ENCODE data around the gene LCOR. TPM values are rescaled to one million over a fixed set of nuclear protein-coding genes. Genes with fewer than 3 reads are reported as not detected.

The LCOR gene
- total and polyA plus RNA-seq, 9 of the 15 experiments (the other 6 are each of a cell fraction or from before 2014, with no cell fraction given): 3.6 to 25.2 (median 14.4) TPM

DNA sequence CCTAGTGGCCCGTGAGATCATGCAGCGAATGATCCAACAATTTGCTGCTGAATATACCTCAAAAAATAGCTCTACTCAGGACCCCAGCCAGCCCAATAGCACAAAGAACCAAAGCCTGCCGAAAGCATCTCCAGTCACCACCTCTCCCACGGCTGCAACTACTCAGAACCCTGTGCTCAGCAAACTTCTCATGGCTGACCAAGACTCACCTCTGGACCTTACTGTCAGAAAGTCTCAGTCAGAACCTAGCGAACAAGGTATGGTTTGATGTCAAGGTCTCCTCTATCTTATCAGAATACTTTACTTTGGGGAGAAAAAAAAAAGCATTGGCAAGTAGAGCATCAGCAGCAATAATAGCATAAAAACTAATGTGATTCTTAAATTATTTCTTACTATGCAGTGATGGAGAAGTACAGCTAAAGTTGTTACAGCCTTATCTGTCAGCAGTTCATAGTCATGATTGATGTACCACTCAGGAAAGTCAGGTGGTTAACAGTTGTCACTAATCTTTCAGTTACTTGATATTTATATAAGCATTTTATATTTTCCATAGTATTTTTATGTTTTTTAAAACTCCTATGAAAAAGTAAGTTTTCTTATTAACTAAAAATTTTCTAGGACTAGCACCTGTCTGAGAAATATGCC, 117.1 kb downstream of the LCOR start:
- H3K27ac ChIP-seq (ENCODE audit: extremely low read depth, low read depth, low read length): no peak overlapping the region
- peaks cover 28% of the 10 kb centered on the region for H3K36me3 ChIP-seq (ENCODE audit: control insufficient read depth, insufficient read depth, low read length)
- no peaks in the 10 kb centered on the region for H4K20me1 ChIP-seq (replicated peaks; ENCODE audit: control insufficient read depth, insufficient read depth, low read length)
- DNase-seq (ENCODE audit: extremely low read depth in 1 of 4, low spot score in 3 of 4): peak in 1 of 4 experiments; percentile 3
- intact Hi-C loops (cut with micrococcal nuclease): no loop called here
- BruUV-seq (replicated peaks): no TSS peak
- 82% methylated on average over 5 of the region's 5 CpGs for WGBS (ENCODE audit: insufficient coverage, low coverage, missing lambda C conversion rate)
- TF ChIP-seq HEY1 (CRISPR knock-in tag; IDR thresholded peaks at IDR 0.05; ENCODE audit: borderline replicate concordance): no peak
- no peak for TF ChIP-seq ZFP30 (CRISPR knock-in tag; IDR thresholded peaks at IDR 0.05; ENCODE audit: borderline replicate concordance)
- no peak for TF ChIP-seq ZNF76 (CRISPR knock-in tag; IDR thresholded peaks at IDR 0.05; ENCODE audit: borderline replicate concordance)
- no peak for TF ChIP-seq PBX2 (CRISPR knock-in tag; IDR thresholded peaks at IDR 0.05; ENCODE audit: low read depth)
- TF ChIP-seq PBX2 (tag; conservative IDR thresholded peaks at IDR 0.05; ENCODE audit: low read depth): peak; percentile 86
- TF ChIP-seq PKNOX1 (IDR thresholded peaks at IDR 0.05): peak; percentile 52; the same call in 1 of the 2 replicates
- TF ChIP-seq ETS2 (tag; IDR thresholded peaks at IDR 0.05; ENCODE audit: borderline replicate concordance, poor library complexity, severe bottlenecking): no peak
- peak; percentile 91 for TF ChIP-seq MEIS2 (IDR thresholded peaks at IDR 0.05; ENCODE audit: partially characterized antibody)
- no peak overlapping the region for H2AFZ ChIP-seq (ENCODE audit: low read depth, low read length)
- in situ Hi-C loops (cut with MboI): no loop called here
- CTCF ChIA-PET (ENCODE audit: low intra/inter-chr PET ratio): no interaction called here
- no peaks in the 10 kb centered on the region; a peak in 1 of 5 replicates for H3K4me1 ChIP-seq (replicated peaks in 1 of 2; ENCODE audit: control insufficient read depth in 2 of 2, insufficient read depth in 2 of 2, low read length in 2 of 2)
- no peak overlapping the region for H3K4me3 ChIP-seq
- no peak overlapping the region for H3K9ac ChIP-seq (ENCODE audit: insufficient read depth in 1 of 2, low read depth in 2 of 2, low read length in 2 of 2)
- peak; percentile 40; the same call in 1 of the 3 replicates for ATAC-seq
- no peak for FAIRE-seq
- no peaks in the 10 kb centered on the region for H3K27me3 ChIP-seq (ENCODE audit: control insufficient read depth in 2 of 2, insufficient read depth in 2 of 2, low read length in 2 of 2)
- H3K9me1 ChIP-seq (ENCODE audit: control insufficient read depth, insufficient read depth, low read length): no peaks in the 10 kb centered on the region
- POLR2A ChIA-PET: no interaction called here
- no peak overlapping the region for H3K4me2 ChIP-seq (ENCODE audit: insufficient read depth, low read length)
- no peaks in the 10 kb centered on the region for H3K9me3 ChIP-seq (replicated peaks; ENCODE audit: control insufficient read depth, insufficient read depth, low read depth, low read length)
- no peaks in the 10 kb centered on the region for H3K79me2 ChIP-seq (ENCODE audit: control insufficient read depth, insufficient read depth, low read length)
